Activated CD4-positive, alpha-beta T cell treated with anti-CD3 and anti-CD28 coated beads, Interleukin-2, amount 10 ng/mL, durations not matched to agents 7 days and 5 days (primary cell): ENCODE results near the gene LENG8. TPM values are rescaled to one million over a fixed set of nuclear protein-coding genes. Genes with fewer than 3 reads are reported as not detected.
"Not testable (repeated sequence)": the region's sequence is repeated elsewhere in the genome, so short reads cannot be mapped to it uniquely, and the experiment has no call there.

Experiments used
- CTCF ChIA-PET: fragments of 350-600 bp; sonication (Branson Sonifier 250); formaldehyde crosslinking; loops from one replicate; lab custom pipeline; 2021; ENCODE audit warnings: antibody characterized with exemption; lab: Charles Lee
- POLR2A ChIA-PET: fragments of 350-600 bp; sonication (Branson Sonifier 250); formaldehyde crosslinking; loops from one replicate; lab custom pipeline; 2021; ENCODE audit warnings: antibody characterized with exemption; lab: Charles Lee
- DNase-seq: peaks from one replicate; pipeline ENCODE4 v3.0.0-alpha.2; 2020
- H3K27ac Mint-ChIP-seq: one replicate; pipeline ENCODE4 v1.8.0; 2021; ENCODE audit warnings: mild to moderate bottlenecking, moderate library complexity, mixed read lengths
- H3K27me3 Mint-ChIP-seq: one replicate; pipeline ENCODE4 v1.8.0; 2021; ENCODE audit warnings: mixed read lengths
- H3K36me3 Mint-ChIP-seq: one replicate; pipeline ENCODE4 v1.8.0; 2021; ENCODE audit warnings: low read depth, mixed read lengths
- H3K4me1 Mint-ChIP-seq: one replicate; pipeline ENCODE4 v1.8.0; 2021; ENCODE audit warnings: mixed read lengths
- H3K4me3 Mint-ChIP-seq: one replicate; pipeline ENCODE4 v1.8.0; 2021; ENCODE audit warnings: mild to moderate bottlenecking, moderate library complexity, mixed read lengths
- H3K9me3 Mint-ChIP-seq: one replicate; pipeline ENCODE4 v1.8.0; 2021; ENCODE audit warnings: mixed read lengths
- total RNA-seq, 2 experiments: library from RNA; stranded (reverse); gene quantifications; one replicate each; pipeline ENCODE4 v1.2.3, GENCODE V29; 2021

Gene LENG8
- total RNA-seq, 2 experiments from 2014 or later = 245 to 248 TPM

- CTCF ChIA-PET = no interaction called here
- H3K4me3 Mint-ChIP-seq = no peak overlapping the region
Observed at GRCh38 chr19:54489766-54490165, 40.8 kb downstream of the LENG8 start.

DNA sequence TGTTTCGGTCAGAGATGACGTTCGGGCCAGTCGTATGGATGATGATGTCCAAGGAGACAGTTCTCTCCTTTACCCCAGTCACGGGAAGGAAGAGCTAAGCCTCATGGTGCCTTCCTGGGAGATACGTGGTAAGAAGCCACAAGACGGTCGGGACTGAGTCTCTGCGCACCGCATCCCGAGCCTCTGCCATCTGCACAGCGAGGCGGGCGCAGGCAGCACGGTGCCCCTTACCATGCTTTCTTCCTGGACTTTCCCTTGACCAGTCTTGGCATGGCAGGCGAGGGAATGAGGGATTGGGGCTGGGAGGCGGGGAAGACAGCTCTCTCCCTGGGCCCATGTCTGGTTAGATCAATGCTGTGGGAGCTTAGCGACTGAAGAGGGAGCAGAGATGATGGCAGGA is 43.6 kb downstream of the LENG8 start:
- no peak for DNase-seq
- Mint-ChIP-seq H3K27me3 (peaks cover 43% of the 10 kb centered on the region), H3K36me3 (no peaks in the 10 kb centered on the region), H3K9me3 (no peaks in the 10 kb centered on the region), H3K27ac (no peak overlapping the region), H3K4me3 (no peak overlapping the region), H3K4me1 (peaks cover 5% of the 10 kb centered on the region)
- ChIA-PET CTCF (no interaction called here), POLR2A (no interaction called here)

More at GRCh38 chr19:54489766-54490165, 40.8 kb downstream of the LENG8 start:
- DNase-seq = no peak
- H3K27me3 Mint-ChIP-seq = peaks cover 34% of the 10 kb centered on the region
- no peaks in the 10 kb centered on the region for H3K4me1 Mint-ChIP-seq
- POLR2A ChIA-PET = no interaction called here
- no peaks in the 10 kb centered on the region for H3K9me3 Mint-ChIP-seq
- no peak overlapping the region for H3K27ac Mint-ChIP-seq
- H3K36me3 Mint-ChIP-seq = no peaks in the 10 kb centered on the region

DNA sequence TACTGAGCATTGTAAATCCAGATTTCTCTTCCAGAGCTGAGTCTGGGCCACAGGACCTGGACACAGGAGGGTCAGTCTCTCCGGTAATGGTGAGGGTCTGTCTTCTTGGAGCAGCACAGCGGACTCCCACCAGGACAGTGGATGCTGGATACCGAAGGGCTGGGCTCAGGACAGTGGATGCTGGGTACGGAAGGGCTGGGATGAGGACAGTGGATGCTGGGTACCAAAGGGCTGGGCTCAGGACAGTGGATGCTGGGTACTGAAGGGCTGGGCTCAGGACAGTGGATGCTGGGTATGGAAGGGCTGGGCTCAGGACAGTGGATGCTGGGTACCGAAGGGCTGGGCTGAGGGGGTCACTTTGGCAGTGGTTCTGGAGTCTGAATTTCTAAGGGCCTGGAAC is 44.1 kb downstream of the LENG8 start:
- CTCF ChIA-PET = not testable (repeated sequence)
- H3K27me3 Mint-ChIP-seq = peaks cover 47% of the 10 kb centered on the region

GRCh38 chr19:54493967-54494585 is 45.1 kb downstream of the LENG8 start:
- H3K27me3 Mint-ChIP-seq = peaks cover 53% of the 10 kb centered on the region
- ChIA-PET POLR2A (no interaction called here), CTCF (no interaction called here)
- no peak overlapping the region for H3K4me3 Mint-ChIP-seq
- no peaks in the 10 kb centered on the region for H3K36me3 Mint-ChIP-seq
- H3K4me1 Mint-ChIP-seq = peaks cover 17% of the 10 kb centered on the region
- no peak for DNase-seq
- H3K9me3 Mint-ChIP-seq = no peaks in the 10 kb centered on the region
- no peak overlapping the region for H3K27ac Mint-ChIP-seq

More for the DNA sequence above, 44.1 kb downstream of the LENG8 start:
- H3K36me3 Mint-ChIP-seq, H3K9me3 Mint-ChIP-seq, H3K4me1 Mint-ChIP-seq, DNase-seq, H3K4me3 Mint-ChIP-seq, H3K27ac Mint-ChIP-seq, POLR2A ChIA-PET: not testable (repeated sequence)

DNA sequence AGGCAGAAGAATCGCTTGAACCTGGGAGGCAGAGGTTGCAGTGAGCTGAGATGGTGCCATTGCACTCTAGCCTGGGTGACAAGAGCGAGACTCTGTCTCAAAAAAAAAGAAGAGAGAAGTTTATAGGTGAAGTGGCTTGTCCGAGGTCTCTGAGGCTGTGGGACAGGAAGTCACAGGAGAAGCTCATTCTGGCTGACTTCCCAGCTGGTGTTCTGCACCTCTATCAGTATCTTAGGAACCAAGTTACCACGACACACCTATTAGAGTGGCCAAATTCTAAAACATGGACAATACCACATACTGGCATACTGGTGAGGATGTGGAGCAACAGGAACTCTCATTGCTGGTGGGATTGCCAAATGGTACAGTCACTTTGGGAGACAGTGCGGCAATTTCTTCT is 46.3 kb downstream of the LENG8 start:
- Mint-ChIP-seq H3K4me1 (peaks cover 20% of the 10 kb centered on the region), H3K27me3 (peaks cover 47% of the 10 kb centered on the region)
- H3K36me3 Mint-ChIP-seq, H3K27ac Mint-ChIP-seq, H3K9me3 Mint-ChIP-seq, H3K4me3 Mint-ChIP-seq, DNase-seq, POLR2A ChIA-PET: not testable (repeated sequence)
- CTCF ChIA-PET = interaction anchor here (0.6 to 1.3 kb wide), 2 partner anchors 25 to 155 kb away, joined by 3 to 5 read pairs; no protein-coding TSS in a partner anchor

GRCh38 chr19:54497747-54498450 is 48.9 kb downstream of the LENG8 start:
- CTCF ChIA-PET, H3K9me3 Mint-ChIP-seq, POLR2A ChIA-PET, H3K36me3 Mint-ChIP-seq: not testable (repeated sequence)
- Mint-ChIP-seq H3K4me1 (peaks cover 27% of the 10 kb centered on the region), H3K27me3 (peaks cover 48% of the 10 kb centered on the region), H3K4me3 (peak overlapping the region; percentile 30), H3K27ac (peak overlapping the region; percentile 50)
- DNase-seq = peak; percentile 47

DNA sequence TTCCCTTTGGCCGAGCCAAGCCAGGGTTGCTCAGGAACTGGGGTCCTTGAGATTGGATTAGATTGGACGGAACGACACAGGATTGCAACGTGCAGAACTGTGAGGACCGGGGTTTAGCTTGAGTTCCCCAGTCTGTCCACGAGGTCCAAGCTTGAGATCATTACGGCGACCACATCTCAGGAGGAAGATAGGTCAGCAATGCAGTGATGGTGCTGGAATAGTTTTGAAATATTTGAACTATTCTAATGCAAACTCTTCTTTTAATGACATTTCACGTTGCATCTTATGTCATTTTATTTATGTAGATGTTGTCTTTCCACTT is 49.4 kb downstream of the LENG8 start:
- H3K36me3 Mint-ChIP-seq, DNase-seq, H3K4me3 Mint-ChIP-seq, H3K27ac Mint-ChIP-seq, H3K9me3 Mint-ChIP-seq, CTCF ChIA-PET, POLR2A ChIA-PET: not testable (repeated sequence)
- Mint-ChIP-seq H3K4me1 (peaks cover 27% of the 10 kb centered on the region), H3K27me3 (peaks cover 44% of the 10 kb centered on the region)

DNA sequence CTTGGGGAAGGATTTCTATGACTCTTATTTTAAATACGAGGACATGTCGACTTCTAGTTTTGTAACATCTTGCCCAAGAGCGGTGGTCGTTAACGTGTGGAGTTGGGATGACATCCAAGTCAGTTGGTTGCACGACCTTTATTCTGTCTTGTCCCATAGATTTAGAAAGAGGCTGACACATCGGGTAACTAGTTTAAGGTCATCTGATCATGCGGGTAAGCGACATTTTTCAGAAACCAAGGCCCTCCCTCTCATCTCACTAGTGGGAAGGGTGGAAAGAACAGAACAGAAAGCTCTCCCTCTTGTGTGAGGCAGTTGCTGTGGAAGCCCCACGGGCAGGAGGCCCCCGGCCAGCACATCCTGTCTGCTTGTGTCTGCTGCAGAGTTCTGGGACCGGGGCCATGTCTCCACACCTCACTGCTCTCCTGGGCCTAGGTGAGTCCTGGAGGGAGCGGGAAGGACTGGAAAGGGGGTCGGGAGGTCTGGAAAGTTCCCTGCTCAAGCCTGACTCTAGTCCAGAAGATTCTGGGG is 53.6 kb downstream of the LENG8 start, which contains the start of gene LAIR2:
LAIR2 (plus strand) TSS at position 314 of the 531 bp plus-strand sequence; CDS start at position 402, 88 bp downstream.
- no peaks in the 10 kb centered on the region for H3K36me3 Mint-ChIP-seq
- H3K4me1 Mint-ChIP-seq = peaks cover 42% of the 10 kb centered on the region
- POLR2A ChIA-PET = interaction anchor here (0.6 kb wide), 1 partner anchor 150 kb away, joined by 3 read pairs; no protein-coding TSS in a partner anchor
- CTCF ChIA-PET = no interaction called here
- no peak for DNase-seq
- peaks cover 2% of the 10 kb centered on the region for H3K9me3 Mint-ChIP-seq
- H3K27ac Mint-ChIP-seq = no peak within 1 kb of the TSS
- H3K4me3 Mint-ChIP-seq = no peak within 1 kb of the TSS
- H3K27me3 Mint-ChIP-seq = peaks cover 33% of the 10 kb centered on the region

- POLR2A ChIA-PET, DNase-seq, H3K27ac Mint-ChIP-seq, H3K36me3 Mint-ChIP-seq, H3K4me3 Mint-ChIP-seq, CTCF ChIA-PET, H3K9me3 Mint-ChIP-seq: not testable (repeated sequence)
- peaks cover 34% of the 10 kb centered on the region for H3K4me1 Mint-ChIP-seq
- peaks cover 16% of the 10 kb centered on the region for H3K27me3 Mint-ChIP-seq
Observed at GRCh38 chr19:54505542-54505941, 56.5 kb downstream of the LENG8 start.

- no peak overlapping the region for H3K4me3 Mint-ChIP-seq
- H3K4me1 Mint-ChIP-seq = peaks cover 34% of the 10 kb centered on the region
- no peaks in the 10 kb centered on the region for H3K36me3 Mint-ChIP-seq
- CTCF ChIA-PET = no interaction called here
- no peak overlapping the region for H3K27ac Mint-ChIP-seq
- POLR2A ChIA-PET = no interaction called here
- no peak for DNase-seq
- H3K27me3 Mint-ChIP-seq = peaks cover 14% of the 10 kb centered on the region
- peaks cover 2% of the 10 kb centered on the region for H3K9me3 Mint-ChIP-seq
Observed at GRCh38 chr19:54506079-54506478, 57.1 kb downstream of the LENG8 start.

DNA sequence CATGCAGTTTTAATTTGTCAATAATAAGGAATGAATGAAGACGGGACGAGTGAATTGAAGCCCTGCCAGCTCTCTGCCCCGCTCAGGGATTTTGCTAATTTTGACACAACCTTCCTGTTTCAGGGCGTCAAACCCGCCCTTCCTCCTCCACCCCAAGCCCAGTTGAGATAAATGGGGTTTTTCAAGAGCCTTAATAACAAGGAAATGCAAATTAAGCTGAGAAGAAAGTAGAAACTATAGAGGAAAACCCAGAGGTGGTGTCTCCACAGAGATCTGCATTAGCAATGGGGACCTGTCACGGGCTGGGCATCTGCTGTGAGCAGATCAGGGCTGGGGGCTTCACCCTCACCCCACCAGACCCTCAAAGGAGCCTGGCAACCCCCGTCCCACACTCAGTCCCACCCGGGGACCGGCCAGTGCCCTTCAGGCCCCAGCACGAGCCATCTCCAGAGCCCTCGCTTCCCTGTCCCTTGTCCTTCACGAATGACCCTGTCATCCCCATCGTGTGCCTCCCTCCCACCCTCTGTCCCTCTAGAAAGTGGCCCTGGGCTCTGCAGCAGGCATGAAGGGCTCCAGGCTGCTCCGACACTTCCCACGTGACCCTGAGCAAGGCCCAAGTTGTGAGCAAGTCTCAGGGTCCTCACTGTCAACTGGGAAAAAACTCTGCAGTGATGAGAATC is 58.2 kb downstream of the LENG8 start:
- peaks cover 14% of the 10 kb centered on the region for H3K27me3 Mint-ChIP-seq
- H3K4me1 Mint-ChIP-seq = peaks cover 34% of the 10 kb centered on the region
- DNase-seq, H3K36me3 Mint-ChIP-seq, CTCF ChIA-PET, H3K27ac Mint-ChIP-seq, POLR2A ChIA-PET, H3K4me3 Mint-ChIP-seq, H3K9me3 Mint-ChIP-seq: not testable (repeated sequence)

DNA sequence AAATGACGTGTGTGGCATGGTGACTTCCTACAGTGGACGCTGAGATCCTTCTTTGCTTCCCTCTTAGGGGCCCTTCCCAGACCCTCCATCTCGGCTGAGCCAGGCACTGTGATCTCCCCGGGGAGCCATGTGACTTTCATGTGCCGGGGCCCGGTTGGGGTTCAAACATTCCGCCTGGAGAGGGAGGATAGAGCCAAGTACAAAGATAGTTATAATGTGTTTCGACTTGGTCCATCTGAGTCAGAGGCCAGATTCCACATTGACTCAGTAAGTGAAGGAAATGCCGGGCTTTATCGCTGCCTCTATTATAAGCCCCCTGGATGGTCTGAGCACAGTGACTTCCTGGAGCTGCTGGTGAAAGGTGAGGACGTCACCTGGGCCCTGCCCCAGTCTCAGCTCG is 58.8 kb downstream of the LENG8 start:
- POLR2A ChIA-PET = no interaction called here
- CTCF ChIA-PET = no interaction called here
- peaks cover 8% of the 10 kb centered on the region for H3K27me3 Mint-ChIP-seq
- no peak overlapping the region for H3K4me3 Mint-ChIP-seq
- peak overlapping the region; percentile 52 for H3K27ac Mint-ChIP-seq
- peaks cover 28% of the 10 kb centered on the region for H3K4me1 Mint-ChIP-seq
- H3K36me3 Mint-ChIP-seq = no peaks in the 10 kb centered on the region
- DNase-seq = no peak
- peaks cover 2% of the 10 kb centered on the region for H3K9me3 Mint-ChIP-seq

DNA sequence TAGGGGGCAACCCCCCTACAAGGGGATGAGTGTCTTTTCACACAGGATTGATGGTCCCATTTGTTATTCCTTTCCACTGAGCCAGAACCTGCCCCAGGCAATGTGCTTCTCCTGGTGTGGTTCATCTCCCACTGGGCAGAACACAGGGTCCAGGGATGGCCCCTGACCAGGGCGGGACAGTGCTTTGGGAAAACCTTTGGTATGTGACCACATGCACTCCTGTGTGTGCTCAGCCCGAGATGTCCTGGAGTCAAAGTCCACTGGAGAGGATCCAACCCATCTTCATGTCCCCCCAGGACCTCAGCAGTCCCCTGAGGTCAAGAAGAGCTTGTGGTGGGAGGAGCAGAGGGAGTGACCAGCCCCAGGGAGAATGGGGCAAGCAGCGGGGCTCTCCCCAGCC is 59.5 kb downstream of the LENG8 start:
- POLR2A ChIA-PET = not testable (repeated sequence)

More for the DNA sequence above, 59.5 kb downstream of the LENG8 start:
- H3K36me3 Mint-ChIP-seq, H3K27ac Mint-ChIP-seq, H3K27me3 Mint-ChIP-seq, H3K4me3 Mint-ChIP-seq, CTCF ChIA-PET, H3K9me3 Mint-ChIP-seq, DNase-seq: not testable (repeated sequence)
- H3K4me1 Mint-ChIP-seq = peaks cover 27% of the 10 kb centered on the region
